ENCODE data around the gene PTPRM. TPM values are rescaled to one million over a fixed set of nuclear protein-coding genes. Genes with fewer than 3 reads are reported as not detected.

Gene PTPRM
- total and polyA plus RNA-seq, 12 donors = 31.7 to 116 (median 61.2) TPM

GRCh38 chr18:8107426-8107825, 540.3 kb downstream of the PTPRM start:
- H3K36me3 ChIP-seq (replicated peaks in 1 of 2) = no peaks in the 10 kb centered on the region
- no peak for DNase-seq
- no peak overlapping the region for H3K27ac ChIP-seq
- TF ChIP-seq CTCF (IDR thresholded peaks at IDR 0.05) (no peak), POLR2A (IDR thresholded peaks at IDR 0.05) (no peak)
- intact Hi-C loops (cut with DNase I) = no loop called here
- no peak overlapping the region for H3K4me3 ChIP-seq
- H3K4me1 ChIP-seq (replicated peaks in 1 of 2) = no peaks in the 10 kb centered on the region
- 90 to 96% (median 92%) methylated on average over 2 of the region's 2 CpGs for WGBS, 4 donors
- no peaks in the 10 kb centered on the region for H3K9me3 ChIP-seq (replicated peaks in 1 of 3)
- no peaks in the 10 kb centered on the region for H3K27me3 ChIP-seq

GRCh38 chr18:8114480-8114879, 547.4 kb downstream of the PTPRM start:
- intact Hi-C loops (cut with DNase I) = no loop called here
- WGBS, 4 donors = 73 to 93% (median 82%) methylated on average over 2 of the region's 2 CpGs
- no peak overlapping the region for H3K27ac ChIP-seq
- TF ChIP-seq CTCF (IDR thresholded peaks at IDR 0.05) (no peak), POLR2A (IDR thresholded peaks at IDR 0.05) (no peak)
- H3K4me3 ChIP-seq = no peak overlapping the region
- DNase-seq = no peak
- H3K9me3 ChIP-seq (replicated peaks in 1 of 3) = no peaks in the 10 kb centered on the region
- no peaks in the 10 kb centered on the region for H3K27me3 ChIP-seq
- peaks cover 6 to 13% of the 10 kb centered on the region in 2 donors for H3K4me1 ChIP-seq (replicated peaks in 1 of 2)
- no peaks in the 10 kb centered on the region for H3K36me3 ChIP-seq (replicated peaks in 1 of 2)

- WGBS, 4 donors = 43 to 61% (median 45%) methylated on average over 2 of the region's 2 CpGs
- Histone ChIP-seq H3K27ac (peak overlapping the region in 3 of 5 donors; percentile 40 to 69 (median 48)), H3K36me3 (replicated peaks in 1 of 2) (no peaks in the 10 kb centered on the region), H3K4me3 (no peak overlapping the region), H3K27me3 (no peaks in the 10 kb centered on the region), H3K9me3 (replicated peaks in 1 of 3) (no peaks in the 10 kb centered on the region), H3K4me1 (replicated peaks in 1 of 2) (peaks cover 6 to 13% of the 10 kb centered on the region in 2 donors)
- TF ChIP-seq POLR2A (IDR thresholded peaks at IDR 0.05) (no peak), CTCF (IDR thresholded peaks at IDR 0.05) (no peak)
- intact Hi-C loops (cut with DNase I) = no loop called here
- peak; percentile 31 to 78 (median 66) for DNase-seq
These were observed 549.4 kb downstream of the PTPRM start for GRCh38 chr18:8116341-8117005.

- Histone ChIP-seq H3K4me1 (replicated peaks in 1 of 2) (peaks cover 6 to 13% of the 10 kb centered on the region in 2 donors), H3K27me3 (no peaks in the 10 kb centered on the region), H3K4me3 (no peak overlapping the region), H3K9me3 (replicated peaks in 1 of 3) (no peaks in the 10 kb centered on the region), H3K36me3 (replicated peaks in 1 of 2) (no peaks in the 10 kb centered on the region), H3K27ac (peak overlapping the region in 3 of 5 donors; percentile 40 to 69 (median 48))
- TF ChIP-seq CTCF (IDR thresholded peaks at IDR 0.05) = no peak
- TF ChIP-seq POLR2A (IDR thresholded peaks at IDR 0.05) = no peak
- no peak for DNase-seq
- WGBS, 4 donors = 86 to 94% (median 89%) methylated on average over 2 of the region's 2 CpGs
- intact Hi-C loops (cut with DNase I) = no loop called here
These were observed 549.9 kb downstream of the PTPRM start for GRCh38 chr18:8117006-8117371.
